ENCODE results near the gene ADPRM.

The ADPRM gene

GRCh38 chr17:10741416-10742135, 44.2 kb downstream of the ADPRM start:
- no peak for DNase-seq (ENCODE audit: low read depth)

GRCh38 chr17:10742431-10742830, 45.0 kb downstream of the ADPRM start:
- no peak for DNase-seq (ENCODE audit: low read depth)

GRCh38 chr17:10743316-10744009, 46.1 kb downstream of the ADPRM start:
- DNase-seq (ENCODE audit: low read depth) = no peak

GRCh38 chr17:10744501-10745000, 47.2 kb downstream of the ADPRM start:
- DNase-seq (ENCODE audit: low read depth) = no peak

GRCh38 chr17:10745231-10745630, 47.8 kb downstream of the ADPRM start:
- no peak for DNase-seq (ENCODE audit: low read depth)

- no peak for DNase-seq (ENCODE audit: low read depth)
Measured at GRCh38 chr17:10748531-10749181, 51.3 kb downstream of the ADPRM start.

- no peak for DNase-seq (ENCODE audit: low read depth)
Measured at GRCh38 chr17:10750210-10750609, 52.8 kb downstream of the ADPRM start.

- no peak for DNase-seq (ENCODE audit: low read depth)
Measured at GRCh38 chr17:10751563-10751962, 54.2 kb downstream of the ADPRM start.

GRCh38 chr17:10752696-10753095, 55.3 kb downstream of the ADPRM start:
- no peak for DNase-seq (ENCODE audit: low read depth)

- DNase-seq (ENCODE audit: low read depth) = no peak
Measured at GRCh38 chr17:10754109-10754508, 56.7 kb downstream of the ADPRM start.

GRCh38 chr17:10754861-10755591, 57.6 kb downstream of the ADPRM start:
- DNase-seq (ENCODE audit: low read depth) = no peak

GRCh38 chr17:10755592-10756127, 58.3 kb downstream of the ADPRM start:
- DNase-seq (ENCODE audit: low read depth) = no peak

- DNase-seq (ENCODE audit: low read depth) = no peak
Measured at GRCh38 chr17:10756185-10756584, 58.8 kb downstream of the ADPRM start.

GRCh38 chr17:10756619-10757018, 59.2 kb downstream of the ADPRM start:
- DNase-seq (ENCODE audit: low read depth) = no peak

GRCh38 chr17:10757067-10757466, 59.7 kb downstream of the ADPRM start:
- no peak for DNase-seq (ENCODE audit: low read depth)

- no peak for DNase-seq (ENCODE audit: low read depth)
Measured at GRCh38 chr17:10757647-10758046, 60.3 kb downstream of the ADPRM start.

- DNase-seq (ENCODE audit: low read depth) = no peak
Measured at GRCh38 chr17:10758062-10758461, 60.7 kb downstream of the ADPRM start.

All from stimulated activated CD4-positive, alpha-beta T cell treated with anti-CD3 and anti-CD28 coated beads, Interleukin-2, amount 100 ng/mL, for 4 hours (primary cell).